ENCODE measurements around the gene BNC1. TPM values are rescaled to one million over a fixed set of nuclear protein-coding genes. Genes with fewer than 3 reads are reported as not detected.
"Not testable (repeated sequence)": the region's sequence is repeated elsewhere in the genome, so short reads cannot be mapped to it uniquely, and the experiment has no call there.

The BNC1 gene
- total RNA-seq, 1 donor from 2014 or later, result not detected

- Mint-ChIP-seq H3K36me3 (no peaks in the 10 kb centered on the region), H3K27me3 (ENCODE audit: insufficient read depth, low read depth) (no peaks in the 10 kb centered on the region), H3K27ac (no peak overlapping the region), H3K4me1 (no peaks in the 10 kb centered on the region), H3K9me3 (no peaks in the 10 kb centered on the region), H3K4me3 (no peak overlapping the region)
- Histone ChIP-seq H3F3A (ENCODE audit: low read depth) (no peaks in the 10 kb centered on the region), H2AFZ (replicated peaks) (no peak overlapping the region), H4K20me1 (ENCODE audit: low read depth) (no peaks in the 10 kb centered on the region), H3K4me3 (no peak overlapping the region), H3K9me3 (ENCODE audit: low read depth) (no peaks in the 10 kb centered on the region), H3K79me2 (ENCODE audit: low read depth) (no peaks in the 10 kb centered on the region), H3K36me3 (no peaks in the 10 kb centered on the region), H3K27ac (no peak overlapping the region), H3K9ac (no peak overlapping the region), H3K4me1 (no peaks in the 10 kb centered on the region), H3K27me3 (no peaks in the 10 kb centered on the region), H3K4me2 (no peak overlapping the region)
- TF ChIP-seq EZH2phosphoT487 (IDR thresholded peaks at IDR 0.05) (no peak), CTCF (IDR thresholded peaks at IDR 0.05) (no peak), EZH2 (IDR thresholded peaks at IDR 0.05) (no peak)
- no peak for DNase-seq (ENCODE audit: low spot score)
Observed at GRCh38 chr15:83262594-83263315, 21.7 kb downstream of the BNC1 start.

DNA sequence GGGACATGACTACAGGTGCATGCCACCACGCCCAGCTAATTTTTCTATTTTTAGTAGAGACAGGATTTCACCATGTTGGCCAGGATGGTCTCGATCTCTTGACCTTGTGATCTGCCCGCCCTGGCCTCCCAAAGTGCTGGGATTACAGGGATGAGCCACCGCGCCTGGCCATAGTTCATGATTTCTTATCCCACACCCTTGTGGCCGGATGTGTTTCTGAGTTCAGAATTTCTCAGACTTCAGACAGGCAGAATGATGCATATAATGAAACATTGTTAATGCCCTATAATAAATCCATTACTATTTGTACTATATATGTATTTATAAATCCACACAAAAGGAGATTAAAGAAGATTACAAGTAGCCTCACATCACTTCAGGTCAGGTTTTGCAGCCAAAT lies 22.3 kb downstream of the BNC1 start:
- not testable (repeated sequence) for H3K27me3 Mint-ChIP-seq (ENCODE audit: insufficient read depth, low read depth); H3K9ac ChIP-seq; H3K36me3 ChIP-seq; H3K27me3 ChIP-seq; H3K4me1 ChIP-seq; H3K9me3 Mint-ChIP-seq; H3K4me2 ChIP-seq; H4K20me1 ChIP-seq (ENCODE audit: low read depth); H3K27ac ChIP-seq; H3K27ac Mint-ChIP-seq; H3K36me3 Mint-ChIP-seq; H3K79me2 ChIP-seq (ENCODE audit: low read depth); H3K9me3 ChIP-seq (ENCODE audit: low read depth); H3K4me3 Mint-ChIP-seq; H3F3A ChIP-seq (ENCODE audit: low read depth); H3K4me3 ChIP-seq; DNase-seq (ENCODE audit: low spot score); H2AFZ ChIP-seq (replicated peaks); H3K4me1 Mint-ChIP-seq

DNA sequence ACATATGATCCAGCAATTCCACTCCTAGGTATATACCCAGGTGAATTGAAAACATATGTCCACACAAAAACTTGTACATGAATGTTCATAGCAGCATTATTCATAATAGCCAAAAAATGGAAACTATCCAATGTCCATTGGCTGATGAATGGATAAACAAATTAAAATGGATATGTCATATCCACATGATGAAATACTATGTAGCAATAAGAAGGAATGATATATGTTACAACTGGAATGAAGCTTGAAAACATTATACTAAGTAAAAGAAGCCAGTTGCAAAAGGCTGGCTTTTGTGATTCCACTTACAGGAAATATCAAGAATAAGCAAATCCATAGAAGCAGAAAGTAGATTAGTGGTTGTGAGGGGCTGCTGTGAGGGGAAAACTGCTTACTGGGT lies 33.7 kb downstream of the BNC1 start:
- no peak for TF ChIP-seq CTCF (IDR thresholded peaks at IDR 0.05)
- TF ChIP-seq EZH2 (IDR thresholded peaks at IDR 0.05), result no peak
- TF ChIP-seq EZH2phosphoT487 (IDR thresholded peaks at IDR 0.05), result no peak
- Mint-ChIP-seq H3K27me3 (ENCODE audit: insufficient read depth, low read depth) (peaks cover 3% of the 10 kb centered on the region), H3K4me3 (no peak overlapping the region), H3K4me1 (peaks cover 4% of the 10 kb centered on the region), H3K36me3 (no peaks in the 10 kb centered on the region), H3K9me3 (no peaks in the 10 kb centered on the region), H3K27ac (no peak overlapping the region)
- peaks cover 14% of the 10 kb centered on the region for H3K4me1 ChIP-seq
- H3F3A ChIP-seq (ENCODE audit: low read depth), result peaks cover 9% of the 10 kb centered on the region
- H3K9me3 ChIP-seq (ENCODE audit: low read depth), result no peaks in the 10 kb centered on the region
- H3K36me3 ChIP-seq, result no peaks in the 10 kb centered on the region
- H4K20me1 ChIP-seq (ENCODE audit: low read depth), result no peaks in the 10 kb centered on the region
- H3K79me2 ChIP-seq (ENCODE audit: low read depth), result no peaks in the 10 kb centered on the region
- no peak for DNase-seq (ENCODE audit: low spot score)
- no peak overlapping the region for H3K4me3 ChIP-seq
- no peak overlapping the region for H3K27ac ChIP-seq
- no peak overlapping the region for H3K9ac ChIP-seq
- no peak overlapping the region for H3K4me2 ChIP-seq
- H3K27me3 ChIP-seq, result peaks cover 22% of the 10 kb centered on the region
- H2AFZ ChIP-seq (replicated peaks), result no peak overlapping the region

- Histone ChIP-seq H3F3A (ENCODE audit: low read depth) (peaks cover 9% of the 10 kb centered on the region), H3K4me1 (peaks cover 14% of the 10 kb centered on the region), H3K9ac (no peak overlapping the region), H3K9me3 (ENCODE audit: low read depth) (no peaks in the 10 kb centered on the region), H3K79me2 (ENCODE audit: low read depth) (no peaks in the 10 kb centered on the region), H4K20me1 (ENCODE audit: low read depth) (no peaks in the 10 kb centered on the region), H2AFZ (replicated peaks) (peak overlapping the region; percentile 87), H3K27ac (peak overlapping the region; percentile 32), H3K27me3 (peaks cover 22% of the 10 kb centered on the region), H3K4me3 (peak overlapping the region; percentile 27), H3K4me2 (peak overlapping the region; percentile 66), H3K36me3 (no peaks in the 10 kb centered on the region)
- peak; percentile 63 for DNase-seq (ENCODE audit: low spot score)
- Mint-ChIP-seq H3K36me3 (no peaks in the 10 kb centered on the region), H3K4me1 (peaks cover 4% of the 10 kb centered on the region), H3K27me3 (ENCODE audit: insufficient read depth, low read depth) (peaks cover 3% of the 10 kb centered on the region), H3K4me3 (no peak overlapping the region), H3K27ac (no peak overlapping the region), H3K9me3 (no peaks in the 10 kb centered on the region)
- TF ChIP-seq EZH2 (IDR thresholded peaks at IDR 0.05) (no peak), CTCF (IDR thresholded peaks at IDR 0.05) (no peak), EZH2phosphoT487 (IDR thresholded peaks at IDR 0.05) (no peak)
Observed at GRCh38 chr15:83249030-83249343, 35.5 kb downstream of the BNC1 start.

All from neural progenitor cell (in vitro differentiated cells).